HG02981 (cell line): ENCODE data around the gene CAVIN2.
"Not testable (repeated sequence)": the region's sequence is repeated elsewhere in the genome, so short reads cannot be mapped to it uniquely, and the experiment has no call there.

ENCODE experiments used
- ATAC-seq: cut with Tn5 transposase; IDR thresholded peaks from one replicate; pipeline ENCODE4 v1.9.1; 2021; ENCODE audit warnings: mild to moderate bottlenecking, moderate library complexity; ENCODE audit not compliant: unreplicated experiment

The CAVIN2 gene

GRCh38 chr2:191803007-191803406, 43.9 kb downstream of the CAVIN2 start:
- ATAC-seq = no peak

DNA sequence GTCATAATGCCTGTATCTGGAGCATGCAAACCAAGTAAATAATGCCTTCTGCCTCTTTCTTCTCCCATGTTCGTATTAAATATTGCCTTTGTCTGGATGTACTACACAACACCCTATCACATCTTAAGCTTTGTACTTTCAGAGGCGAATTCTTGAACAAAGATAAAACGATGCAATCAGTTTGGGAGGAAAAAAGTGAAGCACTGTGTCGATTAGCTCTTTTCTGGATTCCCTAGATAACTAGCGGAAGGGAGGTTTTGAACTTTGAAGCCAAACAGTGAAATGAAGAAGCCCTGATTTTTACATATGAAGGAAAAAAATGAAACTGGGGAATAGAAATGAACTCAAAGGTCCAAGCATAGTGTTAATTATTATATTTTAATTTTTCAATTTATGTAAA, 44.7 kb downstream of the CAVIN2 start:
- no peak for ATAC-seq

- ATAC-seq = no peak
Measured at GRCh38 chr2:191800874-191801273, 46.0 kb downstream of the CAVIN2 start.

DNA sequence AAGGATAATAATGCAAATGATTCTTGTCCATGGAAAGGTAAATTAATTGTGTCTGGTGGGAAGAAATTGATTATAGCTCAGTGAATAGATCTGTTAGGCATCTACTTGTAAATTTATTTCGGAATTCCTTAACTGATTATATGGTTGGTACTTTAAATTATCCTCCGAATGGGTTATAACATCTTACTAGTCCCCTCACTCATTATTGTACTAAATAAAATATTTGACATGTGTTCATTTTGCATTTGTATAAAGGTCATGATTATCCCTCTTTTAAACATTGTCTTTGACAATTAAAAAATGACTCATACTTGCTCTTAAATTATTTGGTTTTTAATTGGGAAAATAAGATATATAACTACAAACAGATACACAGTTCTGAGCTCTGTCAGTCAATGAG, 47.4 kb downstream of the CAVIN2 start:
- ATAC-seq = no peak

GRCh38 chr2:191797942-191798876, 48.7 kb downstream of the CAVIN2 start:
- no peak for ATAC-seq

DNA sequence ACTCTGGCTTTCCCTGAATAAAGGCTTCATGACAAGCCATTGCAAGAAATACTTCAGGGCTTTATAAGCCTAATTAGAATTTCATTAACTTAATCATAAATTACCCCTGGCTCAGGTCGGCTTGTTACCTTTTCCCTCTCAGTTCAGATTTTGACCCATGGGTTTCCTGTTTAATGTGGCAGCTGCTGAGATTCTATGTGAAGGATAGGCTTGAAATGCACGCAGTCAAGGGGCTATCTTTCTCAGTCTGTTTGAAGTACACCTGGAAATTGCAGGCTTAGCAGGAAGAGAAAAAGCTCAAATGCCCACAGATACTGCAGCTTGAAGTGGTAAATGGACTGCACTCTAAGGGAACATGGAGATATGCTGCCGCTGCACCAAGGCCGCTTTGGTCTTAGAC, 49.4 kb downstream of the CAVIN2 start:
- ATAC-seq = no peak

DNA sequence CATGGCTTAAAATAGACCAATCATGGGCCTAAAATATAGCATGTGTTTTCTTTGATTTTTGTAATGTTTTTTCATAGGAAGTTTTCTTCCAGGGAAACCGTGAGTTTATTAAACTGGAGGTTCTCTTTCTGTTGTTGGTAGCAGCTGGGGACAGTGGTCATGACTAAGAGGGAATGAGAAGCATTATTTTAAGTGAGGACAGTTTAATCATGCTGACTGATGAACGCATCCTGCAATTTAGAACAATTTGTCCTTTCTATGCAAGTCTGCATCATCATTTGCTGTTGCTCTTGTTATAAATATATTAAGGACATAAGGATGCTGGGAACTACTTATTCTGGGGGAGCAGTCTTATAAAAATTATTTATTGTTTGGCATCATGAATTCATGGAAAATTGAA, 51.2 kb downstream of the CAVIN2 start:
- ATAC-seq = no peak

DNA sequence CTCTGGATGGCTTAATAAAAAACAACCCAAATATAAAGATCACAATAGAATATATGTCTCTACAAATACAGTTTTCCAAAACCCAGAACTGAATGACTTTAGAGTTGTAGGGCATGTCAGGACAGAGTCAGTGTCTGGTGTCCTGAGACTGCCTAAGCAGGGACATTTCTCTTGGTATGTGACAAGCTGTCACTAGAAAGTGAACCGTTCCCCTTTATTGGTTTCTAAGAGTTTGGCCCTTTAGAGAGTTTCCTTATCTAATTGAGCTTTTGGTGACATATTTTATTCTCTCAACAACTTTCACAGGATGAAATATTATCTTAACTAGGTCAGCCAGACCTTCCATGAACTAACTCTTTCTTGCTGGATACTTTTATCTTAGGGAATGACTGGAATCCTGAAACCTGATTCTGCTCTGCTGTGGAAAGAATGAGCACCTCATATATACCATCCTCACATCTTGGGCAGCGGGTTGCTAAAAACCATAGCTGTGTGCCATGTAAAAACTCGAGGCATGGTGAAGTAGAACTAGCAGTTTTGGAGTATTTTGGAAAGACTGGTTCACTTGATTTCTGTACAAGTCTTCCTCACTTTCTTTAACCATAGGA, 54.8 kb downstream of the CAVIN2 start:
- ATAC-seq = no peak

- ATAC-seq = no peak
Measured at GRCh38 chr2:191790737-191791136, 56.2 kb downstream of the CAVIN2 start.

- no peak for ATAC-seq
Measured at GRCh38 chr2:191789796-191790195, 57.1 kb downstream of the CAVIN2 start.

- no peak for ATAC-seq
Measured at GRCh38 chr2:191786694-191787093, 60.2 kb downstream of the CAVIN2 start.

DNA sequence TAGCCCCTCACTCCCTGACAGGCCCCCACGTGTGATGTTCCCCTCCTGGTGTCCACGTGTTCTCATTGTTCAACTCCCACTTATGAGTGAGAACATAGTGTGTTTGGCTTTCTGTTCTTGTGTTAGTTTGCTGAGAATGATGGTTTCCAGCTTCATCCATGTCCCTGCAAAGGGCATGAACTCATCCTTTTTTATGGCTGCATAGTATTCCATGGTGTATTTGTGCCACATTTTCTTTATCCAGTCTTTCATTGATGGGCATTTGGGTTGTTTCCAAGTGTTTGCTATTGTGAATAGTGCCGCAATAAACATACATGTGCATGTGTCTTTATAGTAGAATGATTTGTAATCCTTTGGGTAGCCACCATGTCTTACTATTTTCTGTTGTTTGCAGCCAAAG, 61.2 kb downstream of the CAVIN2 start:
- not testable (repeated sequence) for ATAC-seq
